Stimulated activated CD8-positive, alpha-beta memory T cell treated with anti-CD3 and anti-CD28 coated beads, Interleukin-7, amount 100 ng/mL, for 24 hours (primary cell): ENCODE measurements around the gene SYNGAP1.

Experiments used
- DNase-seq: peaks from one replicate; pipeline ENCODE4 v3.0.0-alpha.2; 2020; ENCODE audit warnings: low read depth

Gene SYNGAP1

GRCh38 chr6:33421344-33421643 lies 1.4 kb downstream of the SYNGAP1 start:
- DNase-seq = no peak

- DNase-seq = no peak
Measured at GRCh38 chr6:33423777-33424176, 3.9 kb downstream of the SYNGAP1 start.

GRCh38 chr6:33424855-33425667 lies 5.2 kb downstream of the SYNGAP1 start:
- no peak for DNase-seq

- DNase-seq = peak; percentile 64
Measured at GRCh38 chr6:33425668-33426577, 6.1 kb downstream of the SYNGAP1 start.

- no peak for DNase-seq
Measured at GRCh38 chr6:33426590-33427511, 7.0 kb downstream of the SYNGAP1 start.

- DNase-seq = peak; percentile 25
Measured at GRCh38 chr6:33427585-33428223, 7.8 kb downstream of the SYNGAP1 start.

GRCh38 chr6:33428224-33428965 lies 8.5 kb downstream of the SYNGAP1 start:
- DNase-seq = no peak

- DNase-seq = no peak
Measured at GRCh38 chr6:33428966-33429749, 9.3 kb downstream of the SYNGAP1 start.

GRCh38 chr6:33429750-33430052 lies 9.8 kb downstream of the SYNGAP1 start:
- DNase-seq = no peak

- no peak for DNase-seq
Measured at GRCh38 chr6:33430334-33430733, 10.5 kb downstream of the SYNGAP1 start.

GRCh38 chr6:33430991-33431879 lies 11.4 kb downstream of the SYNGAP1 start:
- peak; percentile 68 for DNase-seq

GRCh38 chr6:33431880-33432541 lies 12.1 kb downstream of the SYNGAP1 start:
- no peak for DNase-seq

GRCh38 chr6:33432546-33432945 lies 12.7 kb downstream of the SYNGAP1 start:
- no peak for DNase-seq

- no peak for DNase-seq
Measured at GRCh38 chr6:33433001-33433543, 13.2 kb downstream of the SYNGAP1 start.

GRCh38 chr6:33433544-33434191 lies 13.8 kb downstream of the SYNGAP1 start:
- no peak for DNase-seq

- DNase-seq = no peak
Measured at GRCh38 chr6:33434961-33435360, 15.1 kb downstream of the SYNGAP1 start.

GRCh38 chr6:33437666-33438065 lies 17.8 kb downstream of the SYNGAP1 start:
- DNase-seq = no peak
